Neural cell (in vitro differentiated cells): ENCODE measurements around the gene GRIP1. TPM values are rescaled to one million over a fixed set of nuclear protein-coding genes. Genes with fewer than 3 reads are reported as not detected.

ENCODE experiments used
- H2AFZ ChIP-seq: fragments of 200-600, 300-800 bp; sonication (generic), shearing (Covaris generic); 2 replicates; pipeline ENCODE4 v1.6.0; 2014; ENCODE audit warnings: low read depth, mild to moderate bottlenecking, antibody characterized with exemption, low read length, moderate library complexity
- H3F3A ChIP-seq: fragments of 200-600 bp; shearing (Covaris generic); 2 replicates; pipeline ENCODE4 v1.6.1; 2016; ENCODE audit warnings: mild to moderate bottlenecking, moderate library complexity, mixed read lengths, antibody characterized with exemption, low read length; ENCODE audit not compliant: insufficient read depth, poor library complexity, severe bottlenecking
- H3K27ac ChIP-seq: fragments of 200-600, 300-800 bp; sonication (generic), shearing (Covaris generic); 2 replicates; pipeline ENCODE4 v1.5.1; 2014; ENCODE audit warnings: mild to moderate bottlenecking, low read length, moderate library complexity
- H3K27me3 ChIP-seq: fragments of 300-800, 200-600 bp; sonication (generic), shearing (Covaris generic); 2 replicates; pipeline ENCODE4 v1.6.0; 2014; ENCODE audit warnings: mild to moderate bottlenecking, low read depth, low read length, moderate library complexity; ENCODE audit not compliant: insufficient read depth
- H3K36me3 ChIP-seq: fragments of 300-800, 200-600 bp; sonication (generic), shearing (Covaris generic); 2 replicates; pipeline ENCODE4 v1.5.1; 2014; ENCODE audit warnings: mild to moderate bottlenecking, antibody characterized with exemption, low read length, moderate library complexity; ENCODE audit not compliant: insufficient read depth
- H3K4me2 ChIP-seq: fragments of 300-800, 200-600 bp; sonication (generic), shearing (Covaris generic); 2 replicates; pipeline ENCODE4 v1.6.0; 2014; ENCODE audit warnings: mild to moderate bottlenecking, low read length
- H3K4me3 ChIP-seq: fragments of 300-800, 200-600 bp; sonication (generic), shearing (Covaris generic); 2 replicates; pipeline ENCODE4 v1.5.1; 2014; ENCODE audit warnings: mild to moderate bottlenecking, low read length, moderate library complexity
- H3K79me2 ChIP-seq: fragments of 200-600 bp; shearing (Covaris generic); replicated peaks from 2 replicates; pipeline ENCODE4 v1.6.0; 2014; ENCODE audit warnings: mild to moderate bottlenecking, low read length, moderate library complexity; ENCODE audit not compliant: insufficient read depth
- H3K9ac ChIP-seq: fragments of 300-800, 200-600 bp; sonication (generic), shearing (Covaris generic); 2 replicates; pipeline ENCODE4 v1.6.1; 2016; ENCODE audit warnings: mild to moderate bottlenecking, low read length, mixed read lengths
- H3K9me2 ChIP-seq: fragments of 200-600 bp; shearing (Covaris generic); 2 replicates; pipeline ENCODE4 v1.6.1; 2016; ENCODE audit warnings: mild to moderate bottlenecking, low read length, mixed read lengths; ENCODE audit not compliant: insufficient read depth
- H3K9me3 ChIP-seq: fragments of 200-600, 300-800 bp; sonication (generic), shearing (Covaris generic); 2 replicates; pipeline ENCODE4 v1.6.1; 2016; ENCODE audit warnings: mild to moderate bottlenecking, mixed run types, low read length, moderate library complexity, mixed read lengths
- H4K20me1 ChIP-seq: fragments of 200-600 bp; shearing (Covaris generic); 2 replicates; pipeline ENCODE4 v1.6.1; 2016; ENCODE audit warnings: mild to moderate bottlenecking, mixed run types; ENCODE audit not compliant: insufficient read depth
- CTCF ChIP-seq: fragments of 450-650 bp; IDR thresholded peaks from 2 replicates; pipeline ENCODE4 v1.5.1; 2014; ENCODE audit warnings: antibody characterized with exemption, mild to moderate bottlenecking, moderate library complexity; ENCODE audit not compliant: poor library complexity, severe bottlenecking
- EP300 ChIP-seq: fragments of 450-650 bp; conservative IDR thresholded peaks from 2 replicates; pipeline ENCODE4 v1.6.1; 2014; ENCODE audit warnings: antibody characterized with exemption, mild to moderate bottlenecking, moderate library complexity; ENCODE audit not compliant: poor library complexity, severe bottlenecking
- EZH2 ChIP-seq: fragments of 200-600, 300-800 bp; shearing (Covaris generic), sonication (generic); IDR thresholded peaks from 2 replicates; pipeline ENCODE4 v1.6.1; 2014; ENCODE audit warnings: antibody characterized with exemption, low read length, borderline replicate concordance, mild to moderate bottlenecking; ENCODE audit not compliant: insufficient read depth, poor library complexity, severe bottlenecking
- MXI1 ChIP-seq: fragments of 450-650 bp; conservative IDR thresholded peaks from 2 replicates; pipeline ENCODE4 v1.6.1; 2014; ENCODE audit warnings: antibody characterized with exemption, mild to moderate bottlenecking; ENCODE audit not compliant: poor library complexity, severe bottlenecking
- POLR2AphosphoS5 ChIP-seq: IDR thresholded peaks from 2 replicates; pipeline ENCODE4 v1.6.1; 2012
- RAD21 ChIP-seq: fragments of 450-650 bp; conservative IDR thresholded peaks from 2 replicates; pipeline ENCODE4 v1.6.1; 2014; ENCODE audit warnings: antibody characterized with exemption, mild to moderate bottlenecking, moderate library complexity
- REST ChIP-seq: IDR thresholded peaks from 2 replicates; pipeline ENCODE4 v1.6.1; 2012; ENCODE audit warnings: borderline replicate concordance
- SMC3 ChIP-seq: fragments of 450-650 bp; conservative IDR thresholded peaks from 2 replicates; pipeline ENCODE4 v1.6.1; 2014; ENCODE audit warnings: antibody characterized with exemption, mild to moderate bottlenecking, moderate library complexity; ENCODE audit not compliant: poor library complexity
- TAF1 ChIP-seq: IDR thresholded peaks from 2 replicates; pipeline ENCODE4 v1.6.1; 2012; ENCODE audit warnings: low read depth
- polyA plus RNA-seq: library from polyadenylated mRNA; depleted of rRNA; stranded (reverse); fragments of >200 nt; gene quantifications from 2 replicates; pipeline ENCODE4 v1.2.3, GENCODE V29; 2014

Gene GRIP1
- polyA plus RNA-seq, 1 donor from 2014 or later: 41.1 TPM

- no peaks in the 10 kb centered on the region for H3K9me3 ChIP-seq
- no peaks in the 10 kb centered on the region for H3K27me3 ChIP-seq
- no peak overlapping the region for H3K4me3 ChIP-seq
- TF ChIP-seq REST (no peak), TAF1 (no peak), EZH2 (no peak), POLR2AphosphoS5 (no peak), MXI1 (no peak), CTCF (no peak), RAD21 (no peak), SMC3 (no peak), EP300 (no peak)
- H2AFZ ChIP-seq: no peak overlapping the region
- no peaks in the 10 kb centered on the region for H4K20me1 ChIP-seq
- H3K9ac ChIP-seq: no peak overlapping the region
- no peak overlapping the region for H3K4me2 ChIP-seq
- no peaks in the 10 kb centered on the region for H3K79me2 ChIP-seq
- H3K9me2 ChIP-seq: no peaks in the 10 kb centered on the region
- no peak overlapping the region for H3K27ac ChIP-seq
- no peaks in the 10 kb centered on the region for H3K36me3 ChIP-seq
- H3F3A ChIP-seq: no peaks in the 10 kb centered on the region
Measured at GRCh38 chr12:66552716-66553115, 126.2 kb downstream of the GRIP1 start.

DNA sequence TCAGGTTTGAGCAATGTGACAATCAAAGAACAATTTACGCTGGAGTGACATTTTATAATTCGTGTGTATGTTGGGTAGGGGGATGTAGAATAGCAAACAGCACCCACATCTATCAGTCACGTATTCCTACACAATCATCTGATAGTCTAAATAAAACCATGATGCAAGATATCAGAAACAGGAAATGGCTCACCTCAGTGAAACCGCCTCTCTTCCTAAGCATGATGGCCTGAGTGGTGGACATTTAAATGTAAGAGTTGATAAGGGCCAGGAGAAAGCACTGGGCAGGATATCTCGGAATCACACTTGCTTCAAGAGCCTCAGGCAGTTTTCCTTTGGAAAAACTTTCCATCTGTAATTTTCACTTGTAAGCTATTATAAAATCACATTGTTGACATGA is 128.2 kb downstream of the GRIP1 start:
- H3K4me3 ChIP-seq: no peak overlapping the region
- H4K20me1 ChIP-seq: no peaks in the 10 kb centered on the region
- H2AFZ ChIP-seq: no peak overlapping the region

More for the DNA sequence above, 128.2 kb downstream of the GRIP1 start:
- no peaks in the 10 kb centered on the region for H3K9me3 ChIP-seq
- no peak overlapping the region for H3K27ac ChIP-seq
- TF ChIP-seq SMC3 (no peak), CTCF (no peak), REST (no peak), TAF1 (no peak), POLR2AphosphoS5 (no peak), MXI1 (no peak), RAD21 (no peak), EZH2 (no peak), EP300 (no peak)
- no peaks in the 10 kb centered on the region for H3K27me3 ChIP-seq
- no peaks in the 10 kb centered on the region for H3K9me2 ChIP-seq
- no peak overlapping the region for H3K4me2 ChIP-seq
- no peaks in the 10 kb centered on the region for H3F3A ChIP-seq
- no peaks in the 10 kb centered on the region for H3K79me2 ChIP-seq
- H3K36me3 ChIP-seq: no peaks in the 10 kb centered on the region
- H3K9ac ChIP-seq: no peak overlapping the region
